Measurements from ENCODE around the gene WDR45B.

The WDR45B gene

GRCh38 chr17:82663381-82664275 lies 15.4 kb upstream of the WDR45B start:
- in situ Hi-C loops (cut with HindIII; ENCODE audit: low pct_ligation_motif_present, low sequenced_read_pairs) = no loop called here
- DNase-seq = no peak

GRCh38 chr17:82662711-82663261 lies 14.5 kb upstream of the WDR45B start:
- H3K4me3 ChIP-seq (ENCODE audit: low read depth, low read length) = no peak overlapping the region
- DNase-seq = no peak
- no peak for TF ChIP-seq CTCF (IDR thresholded peaks at IDR 0.05; ENCODE audit: low read depth, low read length, missing control alignments)
- H3K36me3 ChIP-seq (replicated peaks) = no peaks in the 10 kb centered on the region
- H3K27me3 ChIP-seq (replicated peaks) = no peaks in the 10 kb centered on the region
- no peak overlapping the region for H3K27ac ChIP-seq
- in situ Hi-C loops (cut with HindIII; ENCODE audit: low pct_ligation_motif_present, low sequenced_read_pairs) = no loop called here

More at GRCh38 chr17:82663381-82664275, 15.4 kb upstream of the WDR45B start:
- Histone ChIP-seq H3K27ac (no peak overlapping the region), H3K36me3 (replicated peaks) (no peaks in the 10 kb centered on the region), H3K4me3 (ENCODE audit: low read depth, low read length) (no peak overlapping the region), H3K27me3 (replicated peaks) (no peaks in the 10 kb centered on the region)
- no peak for TF ChIP-seq CTCF (IDR thresholded peaks at IDR 0.05; ENCODE audit: low read depth, low read length, missing control alignments)

- Histone ChIP-seq H3K27ac (no peak overlapping the region), H3K36me3 (replicated peaks) (no peaks in the 10 kb centered on the region), H3K27me3 (replicated peaks) (no peaks in the 10 kb centered on the region), H3K4me3 (ENCODE audit: low read depth, low read length) (no peak overlapping the region)
- in situ Hi-C loops (cut with HindIII; ENCODE audit: low pct_ligation_motif_present, low sequenced_read_pairs) = no loop called here
- no peak for TF ChIP-seq CTCF (IDR thresholded peaks at IDR 0.05; ENCODE audit: low read depth, low read length, missing control alignments)
- DNase-seq = no peak
These were observed 13.8 kb upstream of the WDR45B start for GRCh38 chr17:82661717-82662683.

- no peak for DNase-seq
- no peak overlapping the region for H3K4me3 ChIP-seq (ENCODE audit: low read depth, low read length)
- H3K27me3 ChIP-seq (replicated peaks) = no peaks in the 10 kb centered on the region
- TF ChIP-seq CTCF (IDR thresholded peaks at IDR 0.05; ENCODE audit: low read depth, low read length, missing control alignments) = no peak
- H3K27ac ChIP-seq = no peak overlapping the region
- in situ Hi-C loops (cut with HindIII; ENCODE audit: low pct_ligation_motif_present, low sequenced_read_pairs) = no loop called here
- no peaks in the 10 kb centered on the region for H3K36me3 ChIP-seq (replicated peaks)
These were observed 11.6 kb upstream of the WDR45B start for GRCh38 chr17:82659886-82660285.

GRCh38 chr17:82658796-82659452 lies 10.7 kb upstream of the WDR45B start:
- no peak for TF ChIP-seq CTCF (IDR thresholded peaks at IDR 0.05; ENCODE audit: low read depth, low read length, missing control alignments)
- H3K27me3 ChIP-seq (replicated peaks) = no peaks in the 10 kb centered on the region
- DNase-seq = no peak
- no peak overlapping the region for H3K27ac ChIP-seq
- in situ Hi-C loops (cut with HindIII; ENCODE audit: low pct_ligation_motif_present, low sequenced_read_pairs) = no loop called here
- no peaks in the 10 kb centered on the region for H3K36me3 ChIP-seq (replicated peaks)
- no peak overlapping the region for H3K4me3 ChIP-seq (ENCODE audit: low read depth, low read length)
